Adrenal gland (tissue), 5 donors: ENCODE measurements around the gene SAFB2.

Source experiments
- CTCF ChIP-seq, 6 experiments: fragments of 450-650 bp in 4 of 6; fragments of 200-600 bp in 2 of 6; sonication (generic) in 1 of 6; IDR thresholded peaks; 1 replicate in 5 of 6; 2 replicates in 1 of 6; pipeline versions ENCODE4 v1.5.1 to v1.8.0; 2016 to 2021; ENCODE audit warnings: antibody characterized with exemption in 6 of 6, mild to moderate bottlenecking in 2 of 6, moderate library complexity in 1 of 6
- POLR2A ChIP-seq, 2 donors: fragments of 450-650 bp; IDR thresholded peaks; one replicate each; pipeline ENCODE4 v1.6.1; 2017; ENCODE audit warnings: antibody characterized with exemption in 2 of 2, mild to moderate bottlenecking in 2 of 2, moderate library complexity in 1 of 2
- donor health status: DM: no; HTN: no; CAD: no.

GRCh38 chr19:5646703-5647102 lies 24.1 kb upstream of the SAFB2 start:
- TF ChIP-seq CTCF (IDR thresholded peaks at IDR 0.05) (no peak), POLR2A (IDR thresholded peaks at IDR 0.05) (no peak)
